ENCODE data around the gene CES4A. TPM values are rescaled to one million over a fixed set of nuclear protein-coding genes. Genes with fewer than 3 reads are reported as not detected.

CES4A gene
- total RNA-seq, 2 experiments from 2014 or later = 14.9 to 16.0 TPM

DNA sequence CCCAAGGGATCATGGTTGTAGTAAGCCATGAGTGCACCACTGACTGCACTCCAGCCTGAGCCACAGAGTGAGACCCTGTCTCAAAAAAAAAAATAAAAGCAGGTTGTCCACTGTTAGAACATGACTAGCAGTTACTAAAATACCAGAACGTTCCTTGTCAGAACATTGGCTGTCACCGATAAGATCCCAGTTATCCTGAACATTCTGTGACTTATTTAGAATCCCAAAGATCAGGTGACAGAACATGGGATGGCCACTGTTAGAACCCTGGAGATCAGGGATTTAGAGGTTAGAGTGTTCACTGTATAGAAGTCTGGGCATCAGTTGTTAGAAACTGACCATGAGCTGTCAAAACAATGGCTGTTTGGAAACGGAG lies 8.6 kb downstream of the CES4A start:
- Mint-ChIP-seq H3K4me1 (ENCODE audit: low read depth) (peaks cover 9% of the 10 kb centered on the region), H3K4me3 (no peak overlapping the region), H3K27me3 (no peaks in the 10 kb centered on the region), H3K9me3 (no peaks in the 10 kb centered on the region), H3K27ac (no peak overlapping the region), H3K36me3 (ENCODE audit: low read depth) (no peaks in the 10 kb centered on the region)
- Histone ChIP-seq H3K27ac (ENCODE audit: low read depth in 1 of 2, low read length in 2 of 2) (no peak overlapping the region), H3K36me3 (ENCODE audit: insufficient read depth, low read length) (no peaks in the 10 kb centered on the region), H3K27me3 (ENCODE audit: control insufficient read depth in 1 of 2, insufficient read depth in 2 of 2, low read length in 2 of 2) (no peaks in the 10 kb centered on the region), H3K4me1 (ENCODE audit: insufficient read depth, low read length) (peaks cover 18% of the 10 kb centered on the region), H3K9me3 (ENCODE audit: control insufficient read depth in 1 of 2, insufficient read depth in 1 of 2, low read length in 2 of 2) (no peaks in the 10 kb centered on the region), H3K4me3 (ENCODE audit: low read length) (no peak overlapping the region)
- ChIA-PET POLR2A (no interaction called here), CTCF (no interaction called here)
- no peak for TF ChIP-seq CTCF (IDR thresholded peaks at IDR 0.05)
- intact Hi-C loops (cut with DNase I, micrococcal nuclease) = no loop called here
- ATAC-seq (ENCODE audit: poor library complexity) (no peak), DNase-seq (no peak)

DNA sequence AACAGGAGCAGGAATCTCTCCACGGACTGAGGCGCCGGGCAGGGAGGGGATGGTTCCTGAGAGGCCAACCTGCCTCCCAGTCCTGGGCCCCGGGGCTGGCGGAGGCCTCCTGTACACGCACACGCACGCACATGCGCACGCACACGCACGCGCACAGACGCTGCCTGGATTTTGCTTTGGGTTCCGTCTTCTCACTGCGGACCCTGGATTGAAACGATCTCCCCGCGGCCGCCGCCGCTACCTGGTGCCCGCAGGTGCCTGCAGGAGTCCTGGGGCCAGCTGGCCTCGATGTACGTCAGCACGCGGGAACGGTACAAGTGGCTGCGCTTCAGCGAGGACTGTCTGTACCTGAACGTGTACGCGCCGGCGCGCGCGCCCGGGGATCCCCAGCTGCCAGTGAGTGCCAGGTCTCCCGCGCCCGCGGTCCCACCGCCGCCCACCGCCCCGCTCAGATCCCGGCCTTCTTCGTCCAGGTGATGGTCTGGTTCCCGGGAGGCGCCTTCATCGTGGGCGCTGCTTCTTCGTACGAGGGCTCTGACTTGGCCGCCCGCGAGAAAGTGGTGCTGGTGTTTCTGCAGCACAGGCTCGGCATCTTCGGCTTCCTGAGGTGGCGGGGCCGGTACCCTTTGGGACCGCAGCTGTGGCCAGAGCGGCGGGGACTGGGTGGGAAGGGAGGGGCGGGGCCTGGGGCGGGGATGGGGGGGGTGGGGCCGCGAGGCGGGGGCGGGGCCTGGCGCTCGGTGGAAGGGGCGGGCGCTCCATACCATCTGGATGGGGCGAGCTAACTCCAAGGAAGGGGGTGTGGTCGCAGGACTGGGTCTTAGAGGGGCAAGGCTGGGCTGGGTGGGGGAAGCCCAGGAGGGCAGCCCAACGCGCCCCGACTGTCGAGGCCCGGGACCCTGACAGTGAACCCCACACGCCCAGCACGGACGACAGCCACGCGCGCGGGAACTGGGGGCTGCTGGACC lies 12.3 kb downstream of the CES4A start:
- ChIA-PET POLR2A (interaction anchor here (0.6 to 1.5 kb wide), 5 partner anchors 14 to 184 kb away, joined by 3 to 5 read pairs (median 5); partner anchors contain the start of gene CBFB), CTCF (interaction anchor here (1.8 kb wide), 1 partner anchor 155 kb away, joined by 9 read pairs; no protein-coding TSS in a partner anchor)
- Histone ChIP-seq H3K36me3 (ENCODE audit: insufficient read depth, low read length) (peaks cover 9% of the 10 kb centered on the region), H3K4me3 (ENCODE audit: low read length) (peak overlapping the region; percentile 56), H3K9me3 (ENCODE audit: control insufficient read depth in 1 of 2, insufficient read depth in 1 of 2, low read length in 2 of 2) (no peaks in the 10 kb centered on the region), H3K27ac (ENCODE audit: low read depth in 1 of 2, low read length in 2 of 2) (peak overlapping the region in 1 of 2 donors; percentile 37), H3K4me1 (ENCODE audit: insufficient read depth, low read length) (peaks cover 18% of the 10 kb centered on the region), H3K27me3 (ENCODE audit: control insufficient read depth in 1 of 2, insufficient read depth in 2 of 2, low read length in 2 of 2) (no peaks in the 10 kb centered on the region)
- Mint-ChIP-seq H3K4me3 (peak overlapping the region; percentile 92), H3K4me1 (ENCODE audit: low read depth) (peaks cover 9% of the 10 kb centered on the region), H3K9me3 (no peaks in the 10 kb centered on the region), H3K36me3 (ENCODE audit: low read depth) (no peaks in the 10 kb centered on the region), H3K27ac (peak overlapping the region; percentile 79), H3K27me3 (no peaks in the 10 kb centered on the region)
- DNase-seq (peak; percentile 23 to 85 (median 50)), ATAC-seq (ENCODE audit: poor library complexity) (peak; percentile 73)
- intact Hi-C loops (cut with DNase I, micrococcal nuclease) = no loop called here
- no peak for TF ChIP-seq CTCF (IDR thresholded peaks at IDR 0.05)

DNA sequence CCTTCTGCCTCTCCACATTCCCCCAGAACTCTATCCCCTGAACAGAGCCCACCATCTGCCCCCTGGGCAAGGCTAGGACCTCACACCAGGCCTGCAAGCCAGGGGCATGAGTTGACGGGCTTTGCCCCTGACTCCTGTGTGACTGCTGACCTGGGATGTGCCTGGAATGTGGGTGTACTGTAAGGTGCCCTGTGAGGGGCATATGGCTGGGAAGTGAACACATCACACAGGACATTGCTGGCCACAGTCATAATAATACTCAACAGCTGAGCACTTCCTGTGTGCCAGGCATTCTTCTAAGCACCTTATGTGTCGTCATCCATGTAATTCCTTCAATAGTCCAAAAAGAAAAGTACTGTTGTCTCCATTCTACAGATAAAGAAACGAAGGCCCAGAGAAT lies 13.3 kb downstream of the CES4A start:
- Mint-ChIP-seq H3K9me3 (no peaks in the 10 kb centered on the region), H3K27me3 (no peaks in the 10 kb centered on the region), H3K27ac (no peak overlapping the region), H3K36me3 (ENCODE audit: low read depth) (peaks cover 2% of the 10 kb centered on the region), H3K4me3 (peak overlapping the region; percentile 79), H3K4me1 (ENCODE audit: low read depth) (peaks cover 9% of the 10 kb centered on the region)
- no peaks in the 10 kb centered on the region for H3K27me3 ChIP-seq (ENCODE audit: control insufficient read depth in 1 of 2, insufficient read depth in 2 of 2, low read length in 2 of 2)
- no peak overlapping the region for H3K4me3 ChIP-seq (ENCODE audit: low read length)
- H3K4me1 ChIP-seq (ENCODE audit: insufficient read depth, low read length) = peaks cover 18% of the 10 kb centered on the region
- H3K9me3 ChIP-seq (ENCODE audit: control insufficient read depth in 1 of 2, insufficient read depth in 1 of 2, low read length in 2 of 2) = no peaks in the 10 kb centered on the region
- POLR2A ChIA-PET = interaction anchor here (0.6 kb wide), 1 partner anchor 329 kb away, joined by 4 read pairs; no protein-coding TSS in a partner anchor
- H3K27ac ChIP-seq (ENCODE audit: low read depth in 1 of 2, low read length in 2 of 2) = no peak overlapping the region
- CTCF ChIA-PET = no interaction called here
- DNase-seq = no peak
- TF ChIP-seq CTCF (IDR thresholded peaks at IDR 0.05) = no peak
- no peak for ATAC-seq (ENCODE audit: poor library complexity)
- intact Hi-C loops (cut with DNase I, micrococcal nuclease) = no loop called here
- H3K36me3 ChIP-seq (ENCODE audit: insufficient read depth, low read length) = peaks cover 9% of the 10 kb centered on the region
